ENCODE measurements around the gene RNASE3.
A peak's percentile ranks its signal among the peaks of the same experiment; 100 is the strongest.

- 0 out of 6 replicates have a peak, but pooled peaks of 1 of the 3 experiments have one; percentile 11 for TF ChIP-seq CTCF (IDR thresholded peaks at IDR 0.05 in 2 of 3, conservative IDR thresholded peaks at IDR 0.05 in 1 of 3; ENCODE audit: borderline replicate concordance in 1 of 3, insufficient read depth in 1 of 3, low read depth in 2 of 3, low read length in 2 of 3)
- no peak for TF ChIP-seq EZH2 (IDR thresholded peaks at IDR 0.05)
- TF ChIP-seq POLR2AphosphoS5 (IDR thresholded peaks at IDR 0.05; ENCODE audit: low read depth, low read length) = no peak
- no peak for TF ChIP-seq SRF (IDR thresholded peaks at IDR 0.05; ENCODE audit: low read depth)
- no peak for TF ChIP-seq TCF7L2 (IDR thresholded peaks at IDR 0.05; ENCODE audit: borderline replicate concordance, extremely low read depth, insufficient read depth, insufficient read length)
- TF ChIP-seq POLR2A (IDR thresholded peaks at IDR 0.05; ENCODE audit: borderline replicate concordance, extremely low read depth, insufficient read depth, insufficient read length) = no peak
- no peak for TF ChIP-seq EZH2phosphoT487 (IDR thresholded peaks at IDR 0.05; ENCODE audit: borderline replicate concordance)
- no peak for TF ChIP-seq CBX3 (IDR thresholded peaks at IDR 0.05; ENCODE audit: low read depth)
- TF ChIP-seq RAD21 (IDR thresholded peaks at IDR 0.05; ENCODE audit: low read depth) = no peak
- TF ChIP-seq JUND (IDR thresholded peaks at IDR 0.05) = no peak
Observed at GRCh38 chr14:20904393-20905029, 13.3 kb downstream of the RNASE3 start.

Data from HCT116 (cell line).